Fibroblast of skin of left quadriceps (primary cell): ENCODE data around the gene AGTR2.
"Not testable (repeated sequence)": the region's sequence is repeated elsewhere in the genome, so short reads cannot be mapped to it uniquely, and the experiment has no call there.

ENCODE experiments used
- DNase-seq, 2 experiments: peaks; one replicate each; pipeline ENCODE4 v3.0.0-alpha.2; 2013; ENCODE audit warnings: low read depth in 2 of 2

Gene AGTR2, protein sequence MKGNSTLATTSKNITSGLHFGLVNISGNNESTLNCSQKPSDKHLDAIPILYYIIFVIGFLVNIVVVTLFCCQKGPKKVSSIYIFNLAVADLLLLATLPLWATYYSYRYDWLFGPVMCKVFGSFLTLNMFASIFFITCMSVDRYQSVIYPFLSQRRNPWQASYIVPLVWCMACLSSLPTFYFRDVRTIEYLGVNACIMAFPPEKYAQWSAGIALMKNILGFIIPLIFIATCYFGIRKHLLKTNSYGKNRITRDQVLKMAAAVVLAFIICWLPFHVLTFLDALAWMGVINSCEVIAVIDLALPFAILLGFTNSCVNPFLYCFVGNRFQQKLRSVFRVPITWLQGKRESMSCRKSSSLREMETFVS

DNA sequence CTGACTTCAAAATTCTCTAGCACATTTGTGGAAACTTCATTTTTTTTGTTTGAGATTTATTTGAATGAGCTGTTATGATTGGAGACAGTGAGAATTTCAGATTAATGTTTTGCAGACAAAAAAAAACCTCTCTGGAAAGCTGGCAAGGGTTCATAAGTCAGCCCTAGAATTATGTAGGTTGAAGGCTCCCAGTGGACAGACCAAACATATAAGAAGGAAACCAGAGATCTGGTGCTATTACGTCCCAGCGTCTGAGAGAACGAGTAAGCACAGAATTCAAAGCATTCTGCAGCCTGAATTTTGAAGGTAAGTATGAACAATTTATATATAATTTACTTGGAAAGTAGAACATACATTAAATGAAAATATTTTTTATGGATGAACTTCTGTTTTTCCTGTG lies at the start of gene AGTR2:
AGTR2 (plus strand) TSS at position 234 of the 400 bp plus-strand sequence. CDS start 1,537 bp downstream, outside the sequence.
- no peak for DNase-seq

DNA sequence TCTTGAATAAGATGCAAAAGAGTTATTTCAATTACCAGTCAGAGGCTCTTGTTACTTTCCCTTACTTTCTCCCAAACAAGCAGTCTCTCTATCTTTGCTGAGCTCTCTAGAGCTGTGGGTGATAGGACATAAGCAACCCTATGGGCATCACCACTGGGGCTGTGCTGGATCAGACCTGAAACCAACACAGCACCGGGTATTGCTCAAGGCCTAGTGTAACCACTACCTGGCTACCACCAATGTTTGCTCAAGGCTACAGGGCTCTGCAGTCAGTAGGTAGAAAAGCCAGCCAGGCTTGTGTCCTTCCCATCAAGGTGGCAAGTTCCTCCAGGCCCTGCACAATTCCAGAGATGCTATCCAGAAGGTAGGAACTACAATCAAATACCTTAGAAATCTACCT lies 35.3 kb upstream of the AGTR2 start:
- DNase-seq: no peak

DNA sequence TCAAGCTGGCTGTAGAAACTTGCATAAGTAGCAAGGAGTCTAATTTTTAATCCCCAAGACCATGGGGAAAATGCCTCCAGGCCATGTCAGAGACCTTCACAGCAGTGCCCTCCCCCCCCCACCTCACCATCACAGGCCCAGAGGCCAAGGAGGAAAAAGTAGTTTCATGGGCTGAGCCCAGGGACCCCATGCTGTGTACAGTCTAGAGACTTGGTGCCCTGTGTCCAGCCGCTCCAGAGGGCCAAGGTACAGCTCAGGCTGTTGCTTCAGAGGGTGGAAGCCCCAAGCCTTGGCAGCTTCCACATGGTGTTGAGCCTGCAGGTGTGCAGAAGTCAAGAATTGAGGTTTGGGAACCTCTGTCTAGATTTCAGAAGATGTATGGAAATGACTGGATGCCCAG lies 29.3 kb upstream of the AGTR2 start:
- DNase-seq: not testable (repeated sequence)

DNA sequence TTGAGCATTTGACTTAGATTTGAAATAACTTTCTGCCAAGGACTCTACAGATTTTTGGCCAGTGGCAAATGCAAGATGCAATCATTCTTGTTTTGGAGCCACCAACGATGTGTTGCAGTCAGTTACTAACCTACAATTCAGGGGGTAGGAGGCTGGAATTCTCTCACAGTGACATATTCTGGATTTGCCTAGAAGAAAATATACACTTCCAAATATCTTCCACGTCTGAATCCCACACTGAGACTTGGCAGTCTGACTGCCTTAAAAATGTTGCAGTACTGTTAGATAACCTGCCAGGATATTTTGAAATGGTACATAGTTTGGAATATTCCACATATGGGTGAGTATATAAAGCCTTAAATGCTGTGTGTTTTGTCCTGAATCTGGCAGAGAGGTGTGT lies 27.6 kb upstream of the AGTR2 start:
- DNase-seq: no peak

DNA sequence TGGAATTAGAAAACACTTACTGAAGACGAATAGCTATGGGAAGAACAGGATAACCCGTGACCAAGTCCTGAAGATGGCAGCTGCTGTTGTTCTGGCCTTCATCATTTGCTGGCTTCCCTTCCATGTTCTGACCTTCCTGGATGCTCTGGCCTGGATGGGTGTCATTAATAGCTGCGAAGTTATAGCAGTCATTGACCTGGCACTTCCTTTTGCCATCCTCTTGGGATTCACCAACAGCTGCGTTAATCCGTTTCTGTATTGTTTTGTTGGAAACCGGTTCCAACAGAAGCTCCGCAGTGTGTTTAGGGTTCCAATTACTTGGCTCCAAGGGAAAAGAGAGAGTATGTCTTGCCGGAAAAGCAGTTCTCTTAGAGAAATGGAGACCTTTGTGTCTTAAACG lies 2.4 kb downstream of the AGTR2 start:
- no peak for DNase-seq

DNA sequence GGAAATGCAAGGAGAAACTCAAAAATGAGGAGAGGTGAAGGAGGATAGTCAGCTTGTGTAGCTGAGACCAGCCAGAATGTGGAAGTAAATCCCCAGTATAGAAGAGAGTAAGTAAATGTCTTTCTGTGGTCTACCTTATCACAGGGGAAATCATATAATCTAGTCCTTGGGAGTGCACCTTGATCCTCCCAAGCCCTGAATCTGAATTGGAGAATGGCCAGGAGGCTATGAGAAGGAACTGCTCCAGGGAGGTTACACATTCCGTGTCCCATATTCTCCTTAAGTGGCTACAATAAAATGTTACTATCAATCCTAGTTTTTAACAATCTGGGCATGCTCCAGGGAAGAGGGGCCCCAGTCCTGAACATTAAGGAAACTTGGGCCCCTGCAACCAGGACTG lies 10.8 kb downstream of the AGTR2 start:
- DNase-seq: no peak

DNA sequence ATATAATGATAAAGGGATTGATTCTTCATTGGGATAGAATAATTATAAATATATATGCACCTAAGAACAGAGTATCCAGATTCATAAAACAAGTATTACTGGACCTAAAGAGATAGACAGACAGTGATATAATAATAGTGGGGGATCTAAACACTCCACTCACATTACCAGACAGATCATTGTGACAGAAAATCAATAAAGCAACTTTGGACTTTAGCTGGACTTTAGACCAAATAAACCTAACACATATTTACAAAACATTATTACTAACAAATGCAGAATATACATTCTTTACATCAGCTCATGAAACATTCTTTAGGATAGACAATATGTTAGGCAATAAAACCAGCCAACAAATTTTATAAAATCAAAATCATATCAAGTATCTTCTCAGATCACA lies 14.6 kb downstream of the AGTR2 start:
- no peak for DNase-seq

DNA sequence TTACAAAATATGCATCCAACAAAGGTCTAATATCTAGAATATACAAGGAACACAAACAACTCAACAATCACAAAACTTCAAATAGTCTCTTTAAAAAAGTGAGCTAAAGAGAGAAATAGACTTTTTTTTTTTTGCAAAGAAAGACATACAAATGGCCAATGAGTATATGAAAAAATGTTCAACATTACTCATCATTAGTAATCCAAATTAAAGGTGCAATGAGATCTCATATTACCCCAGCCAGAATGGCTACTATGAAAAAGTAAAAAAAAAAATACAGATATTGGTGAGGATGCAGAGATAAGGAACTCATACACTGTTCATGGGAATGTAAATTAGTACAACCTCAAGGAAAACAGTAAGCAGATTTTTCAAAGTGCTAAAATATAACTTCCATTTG lies 24.1 kb downstream of the AGTR2 start:
- DNase-seq: no peak

DNA sequence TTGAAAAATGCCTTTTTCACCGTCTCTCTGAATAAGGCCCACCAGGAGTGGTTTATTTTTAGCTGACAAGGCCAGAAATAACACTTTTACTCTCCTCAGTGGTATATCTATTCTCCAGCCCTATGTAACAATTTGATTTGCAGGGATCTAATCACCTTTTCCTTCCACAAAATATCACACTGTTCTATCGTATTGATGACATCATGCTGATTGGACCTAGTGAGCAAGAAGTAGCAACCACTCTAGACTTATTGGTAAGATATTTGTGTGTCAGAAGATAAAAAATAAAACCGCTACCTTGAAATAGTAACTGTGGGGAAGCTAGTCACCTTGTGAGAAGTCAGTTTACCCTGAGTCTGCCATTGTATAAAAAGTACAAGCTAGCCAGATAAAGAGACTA lies 27.7 kb downstream of the AGTR2 start:
- no peak for DNase-seq

DNA sequence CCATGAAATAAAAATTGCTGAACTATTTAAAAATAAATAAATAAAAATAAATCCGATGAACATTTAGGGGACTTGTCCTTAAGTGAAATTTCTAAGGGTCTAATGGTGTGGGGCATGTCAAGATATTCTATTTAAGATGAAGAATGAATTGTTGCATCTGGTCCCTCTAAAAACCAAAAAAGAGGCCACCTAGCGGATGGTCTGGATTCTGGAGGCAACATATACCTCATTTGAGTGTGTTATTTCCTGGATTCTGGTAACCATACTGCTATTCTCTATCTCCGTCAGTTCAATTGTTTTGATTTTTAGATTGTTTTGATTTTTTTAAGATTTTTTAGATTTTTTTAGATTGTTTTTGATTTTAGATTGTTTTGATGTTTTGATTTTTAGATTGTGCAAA lies 28.3 kb downstream of the AGTR2 start:
- DNase-seq: no peak

DNA sequence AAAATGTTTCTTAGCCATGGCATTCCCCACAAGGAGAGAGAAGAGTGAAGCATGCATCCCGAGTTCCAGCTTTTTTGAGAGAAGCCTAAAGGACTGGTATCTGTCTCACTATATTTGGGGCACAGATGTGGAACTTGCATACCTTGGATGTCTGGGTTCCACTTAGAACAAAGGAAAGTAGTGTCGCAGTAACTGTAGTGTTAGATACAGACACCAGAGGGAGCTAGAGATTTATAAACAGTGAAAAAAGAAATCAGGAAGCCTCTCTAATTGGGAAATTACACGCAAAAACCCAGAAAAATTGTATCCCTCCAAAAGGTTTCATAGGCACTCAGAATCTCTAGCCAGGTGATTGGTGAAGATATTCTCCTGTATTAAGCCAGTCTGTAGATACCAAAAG lies 34.4 kb downstream of the AGTR2 start:
- peak in 1 of 2 experiments; percentile 0 for DNase-seq

DNA sequence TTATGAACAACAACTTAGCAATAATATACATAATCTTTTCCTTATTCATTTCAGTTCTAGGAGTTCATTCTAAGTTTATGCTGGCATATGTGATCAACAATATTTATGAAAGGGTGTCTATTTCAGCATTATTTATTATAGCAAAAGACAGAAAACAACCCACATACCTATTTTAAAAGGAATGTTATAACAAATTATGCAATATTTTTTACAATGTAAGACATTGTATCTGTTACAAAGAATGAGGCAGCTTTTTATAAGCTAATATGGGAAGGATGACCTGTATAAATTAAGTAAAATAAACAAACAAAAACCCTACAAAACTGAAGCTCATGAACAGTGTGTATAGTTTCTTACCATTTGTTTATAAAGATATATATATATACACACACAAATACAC lies 42.7 kb downstream of the AGTR2 start:
- DNase-seq: no peak

DNA sequence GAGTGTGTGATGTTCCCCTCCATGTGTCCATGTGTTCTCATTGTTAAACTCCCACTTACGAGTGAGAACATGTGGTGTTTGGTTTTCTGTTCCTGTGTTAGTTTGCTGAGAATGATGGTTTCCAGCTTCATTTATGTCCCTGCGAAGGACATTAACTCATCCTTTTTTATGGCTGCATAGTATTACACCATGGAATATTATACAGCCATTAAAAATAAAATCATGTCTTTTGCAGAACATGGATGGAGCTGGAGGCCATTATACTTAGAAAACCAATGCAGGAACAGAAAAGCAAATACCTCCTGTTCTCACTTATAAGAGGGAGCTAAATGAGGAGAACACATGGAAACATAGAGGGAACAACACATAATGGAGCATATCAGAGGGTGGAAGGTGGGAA lies 46.5 kb downstream of the AGTR2 start:
- DNase-seq: not testable (repeated sequence)
